ENCODE data around the gene PCDHGA12. TPM values are rescaled to one million over a fixed set of nuclear protein-coding genes. Genes with fewer than 3 reads are reported as not detected.

PCDHGA12 gene
- total and polyA plus RNA-seq, 2 experiments from 2014 or later: 0.68 to 3.5 TPM

Other genes with a start within 250 kb of the PCDHGA12 start
Only the 30 nearest of the 35 such genes appear.
- 2.4 and 3.5 TPM in 2 replicates for gene PCDHB13, start 216.6 kb upstream of the PCDHGA12 start, total RNA-seq (2014; rRNA removed; shearing (Covaris generic))
- gene PCDHB13, start 216.6 kb upstream of the PCDHGA12 start, polyA plus RNA-seq (2016; fragmentation: Nextera tagmentation; extraction: Ambion mirVana): 0.87 and 1.1 TPM in 2 replicates
- 3.2 and 4.1 TPM in 2 replicates for gene PCDHB14, start 207.2 kb upstream of the PCDHGA12 start, total RNA-seq (2014; rRNA removed; shearing (Covaris generic))
- gene PCDHB14, start 207.2 kb upstream of the PCDHGA12 start, polyA plus RNA-seq (2016; fragmentation: Nextera tagmentation; extraction: Ambion mirVana): 0.71 and 0.83 TPM in 2 replicates
- 8.0 and 12.1 TPM in 2 replicates for gene PCDHB15, start 185.1 kb upstream of the PCDHGA12 start, total RNA-seq (2014; rRNA removed; shearing (Covaris generic))
- gene PCDHB15, start 185.1 kb upstream of the PCDHGA12 start, polyA plus RNA-seq (2016; fragmentation: Nextera tagmentation; extraction: Ambion mirVana): 4.9 and 6.1 TPM in 2 replicates
- not detected in 2 replicates for gene SLC25A2, start 126.5 kb upstream of the PCDHGA12 start, total RNA-seq (2014; rRNA removed; shearing (Covaris generic))
- gene SLC25A2, start 126.5 kb upstream of the PCDHGA12 start, polyA plus RNA-seq (2016; fragmentation: Nextera tagmentation; extraction: Ambion mirVana): not detected in 2 replicates
- gene TAF7, start 109.7 kb upstream of the PCDHGA12 start, total RNA-seq (2014; rRNA removed; shearing (Covaris generic)): 92.0 and 107 TPM in 2 replicates
- 187 and 217 TPM in 2 replicates for gene TAF7, start 109.7 kb upstream of the PCDHGA12 start, polyA plus RNA-seq (2016; fragmentation: Nextera tagmentation; extraction: Ambion mirVana)
- 1.7 and 2.2 TPM in 2 replicates for gene PCDHGA1, start 100.0 kb upstream of the PCDHGA12 start, total RNA-seq (2014; rRNA removed; shearing (Covaris generic))
- 0.07 and 0.39 TPM in 2 replicates for gene PCDHGA1, start 100.0 kb upstream of the PCDHGA12 start, polyA plus RNA-seq (2016; fragmentation: Nextera tagmentation; extraction: Ambion mirVana)
- 0.82 and 1.0 TPM in 2 replicates for gene PCDHGA2, start 91.7 kb upstream of the PCDHGA12 start, total RNA-seq (2014; rRNA removed; shearing (Covaris generic))
- 0.17 and 0.45 TPM in 2 replicates for gene PCDHGA2, start 91.7 kb upstream of the PCDHGA12 start, polyA plus RNA-seq (2016; fragmentation: Nextera tagmentation; extraction: Ambion mirVana)
- gene PCDHGA3, start 86.7 kb upstream of the PCDHGA12 start, total RNA-seq (2014; rRNA removed; shearing (Covaris generic)): 0.90 and 1.2 TPM in 2 replicates
- 0.28 and 0.63 TPM in 2 replicates for gene PCDHGA3, start 86.7 kb upstream of the PCDHGA12 start, polyA plus RNA-seq (2016; fragmentation: Nextera tagmentation; extraction: Ambion mirVana)
- 8.9 and 9.1 TPM in 2 replicates for gene PCDHGB1, start 80.4 kb upstream of the PCDHGA12 start, total RNA-seq (2014; rRNA removed; shearing (Covaris generic))
- gene PCDHGB1, start 80.4 kb upstream of the PCDHGA12 start, polyA plus RNA-seq (2016; fragmentation: Nextera tagmentation; extraction: Ambion mirVana): 0.52 and 0.74 TPM in 2 replicates
- gene PCDHGA4, start 75.5 kb upstream of the PCDHGA12 start, total RNA-seq (2014; rRNA removed; shearing (Covaris generic)): 4.2 and 7.2 TPM in 2 replicates
- 0.33 and 0.99 TPM in 2 replicates for gene PCDHGA4, start 75.5 kb upstream of the PCDHGA12 start, polyA plus RNA-seq (2016; fragmentation: Nextera tagmentation; extraction: Ambion mirVana)
- gene PCDHGB2, start 70.5 kb upstream of the PCDHGA12 start, total RNA-seq (2014; rRNA removed; shearing (Covaris generic)): 5.0 and 5.8 TPM in 2 replicates
- gene PCDHGB2, start 70.5 kb upstream of the PCDHGA12 start, polyA plus RNA-seq (2016; fragmentation: Nextera tagmentation; extraction: Ambion mirVana): 0.87 and 1.2 TPM in 2 replicates
- 2.9 and 3.1 TPM in 2 replicates for gene PCDHGA5, start 66.3 kb upstream of the PCDHGA12 start, total RNA-seq (2014; rRNA removed; shearing (Covaris generic))
- 0.49 and 0.55 TPM in 2 replicates for gene PCDHGA5, start 66.3 kb upstream of the PCDHGA12 start, polyA plus RNA-seq (2016; fragmentation: Nextera tagmentation; extraction: Ambion mirVana)
- 4.8 and 5.8 TPM in 2 replicates for gene PCDHGB3, start 60.3 kb upstream of the PCDHGA12 start, total RNA-seq (2014; rRNA removed; shearing (Covaris generic))
- gene PCDHGB3, start 60.3 kb upstream of the PCDHGA12 start, polyA plus RNA-seq (2016; fragmentation: Nextera tagmentation; extraction: Ambion mirVana): 0.24 and 0.26 TPM in 2 replicates
- 4.5 and 4.8 TPM in 2 replicates for gene PCDHGA6, start 56.6 kb upstream of the PCDHGA12 start, total RNA-seq (2014; rRNA removed; shearing (Covaris generic))
- 0.99 and 1.2 TPM in 2 replicates for gene PCDHGA6, start 56.6 kb upstream of the PCDHGA12 start, polyA plus RNA-seq (2016; fragmentation: Nextera tagmentation; extraction: Ambion mirVana)
- gene PCDHGA7, start 47.8 kb upstream of the PCDHGA12 start, total RNA-seq (2014; rRNA removed; shearing (Covaris generic)): 2.9 and 4.4 TPM in 2 replicates
- 0.44 and 0.50 TPM in 2 replicates for gene PCDHGA7, start 47.8 kb upstream of the PCDHGA12 start, polyA plus RNA-seq (2016; fragmentation: Nextera tagmentation; extraction: Ambion mirVana)
- 13.0 and 16.6 TPM in 2 replicates for gene PCDHGB4, start 42.8 kb upstream of the PCDHGA12 start, total RNA-seq (2014; rRNA removed; shearing (Covaris generic))
- gene PCDHGB4, start 42.8 kb upstream of the PCDHGA12 start, polyA plus RNA-seq (2016; fragmentation: Nextera tagmentation; extraction: Ambion mirVana): 3.0 and 3.5 TPM in 2 replicates
- gene PCDHGA8, start 37.9 kb upstream of the PCDHGA12 start, total RNA-seq (2014; rRNA removed; shearing (Covaris generic)): 4.6 and 5.3 TPM in 2 replicates
- gene PCDHGA8, start 37.9 kb upstream of the PCDHGA12 start, polyA plus RNA-seq (2016; fragmentation: Nextera tagmentation; extraction: Ambion mirVana): 0.70 and 1.1 TPM in 2 replicates
- gene PCDHGB5, start 32.6 kb upstream of the PCDHGA12 start, total RNA-seq (2014; rRNA removed; shearing (Covaris generic)): 15.7 and 18.5 TPM in 2 replicates
- gene PCDHGB5, start 32.6 kb upstream of the PCDHGA12 start, polyA plus RNA-seq (2016; fragmentation: Nextera tagmentation; extraction: Ambion mirVana): 1.7 and 2.5 TPM in 2 replicates
- 5.5 and 7.8 TPM in 2 replicates for gene PCDHGA9, start 27.7 kb upstream of the PCDHGA12 start, total RNA-seq (2014; rRNA removed; shearing (Covaris generic))
- gene PCDHGA9, start 27.7 kb upstream of the PCDHGA12 start, polyA plus RNA-seq (2016; fragmentation: Nextera tagmentation; extraction: Ambion mirVana): 0.50 and 0.54 TPM in 2 replicates
- gene PCDHGB6, start 22.5 kb upstream of the PCDHGA12 start, total RNA-seq (2014; rRNA removed; shearing (Covaris generic)): 7.1 and 8.1 TPM in 2 replicates
- 1.6 and 2.8 TPM in 2 replicates for gene PCDHGB6, start 22.5 kb upstream of the PCDHGA12 start, polyA plus RNA-seq (2016; fragmentation: Nextera tagmentation; extraction: Ambion mirVana)
- gene PCDHGA10, start 17.5 kb upstream of the PCDHGA12 start, total RNA-seq (2014; rRNA removed; shearing (Covaris generic)): 3.4 and 6.5 TPM in 2 replicates
- gene PCDHGA10, start 17.5 kb upstream of the PCDHGA12 start, polyA plus RNA-seq (2016; fragmentation: Nextera tagmentation; extraction: Ambion mirVana): 1.6 and 2.1 TPM in 2 replicates
- gene PCDHGB7, start 12.8 kb upstream of the PCDHGA12 start, total RNA-seq (2014; rRNA removed; shearing (Covaris generic)): 5.8 and 11.7 TPM in 2 replicates
- gene PCDHGB7, start 12.8 kb upstream of the PCDHGA12 start, polyA plus RNA-seq (2016; fragmentation: Nextera tagmentation; extraction: Ambion mirVana): 0.94 and 1.4 TPM in 2 replicates
- 8.9 and 10.7 TPM in 2 replicates for gene PCDHGA11, start 9.5 kb upstream of the PCDHGA12 start, total RNA-seq (2014; rRNA removed; shearing (Covaris generic))
- 2.3 and 3.0 TPM in 2 replicates for gene PCDHGA11, start 9.5 kb upstream of the PCDHGA12 start, polyA plus RNA-seq (2016; fragmentation: Nextera tagmentation; extraction: Ambion mirVana)
- 12.9 and 13.3 TPM in 2 replicates for gene PCDHGC3, start 45.5 kb downstream of the PCDHGA12 start, total RNA-seq (2014; rRNA removed; shearing (Covaris generic))
- gene PCDHGC3, start 45.5 kb downstream of the PCDHGA12 start, polyA plus RNA-seq (2016; fragmentation: Nextera tagmentation; extraction: Ambion mirVana): 13.8 and 14.4 TPM in 2 replicates
- gene PCDHGC4, start 54.5 kb downstream of the PCDHGA12 start, total RNA-seq (2014; rRNA removed; shearing (Covaris generic)): 2.3 and 3.0 TPM in 2 replicates
- 0.31 TPM in 1 of 2 replicates, not detected in the other for gene PCDHGC4, start 54.5 kb downstream of the PCDHGA12 start, polyA plus RNA-seq (2016; fragmentation: Nextera tagmentation; extraction: Ambion mirVana)
- 0.54 and 1.5 TPM in 2 replicates for gene PCDHGC5, start 58.6 kb downstream of the PCDHGA12 start, total RNA-seq (2014; rRNA removed; shearing (Covaris generic))
- gene PCDHGC5, start 58.6 kb downstream of the PCDHGA12 start, polyA plus RNA-seq (2016; fragmentation: Nextera tagmentation; extraction: Ambion mirVana): 0.16 TPM in 1 of 2 replicates, not detected in the other
- gene DIAPH1, start 188.5 kb downstream of the PCDHGA12 start, total RNA-seq (2014; rRNA removed; shearing (Covaris generic)): 97.0 and 104 TPM in 2 replicates
- gene DIAPH1, start 188.5 kb downstream of the PCDHGA12 start, polyA plus RNA-seq (2016; fragmentation: Nextera tagmentation; extraction: Ambion mirVana): 42.9 and 43.5 TPM in 2 replicates
- gene HDAC3, start 206.3 kb downstream of the PCDHGA12 start, total RNA-seq (2014; rRNA removed; shearing (Covaris generic)): 74.6 and 90.0 TPM in 2 replicates
- gene HDAC3, start 206.3 kb downstream of the PCDHGA12 start, polyA plus RNA-seq (2016; fragmentation: Nextera tagmentation; extraction: Ambion mirVana): 59.2 and 59.3 TPM in 2 replicates
- 30.6 and 34.6 TPM in 2 replicates for gene RELL2, start 206.5 kb downstream of the PCDHGA12 start, total RNA-seq (2014; rRNA removed; shearing (Covaris generic))
- 18.6 and 20.4 TPM in 2 replicates for gene RELL2, start 206.5 kb downstream of the PCDHGA12 start, polyA plus RNA-seq (2016; fragmentation: Nextera tagmentation; extraction: Ambion mirVana)
- 28.7 and 46.6 TPM in 2 replicates for gene FCHSD1, start 220.9 kb downstream of the PCDHGA12 start, total RNA-seq (2014; rRNA removed; shearing (Covaris generic))
- 17.9 and 24.7 TPM in 2 replicates for gene FCHSD1, start 220.9 kb downstream of the PCDHGA12 start, polyA plus RNA-seq (2016; fragmentation: Nextera tagmentation; extraction: Ambion mirVana)

All from GM23338 (cell line).